Measurements from ENCODE around the gene KCNT2. TPM values are rescaled to one million over a fixed set of nuclear protein-coding genes. Genes with fewer than 3 reads are reported as not detected.

Gene KCNT2
- total and polyA plus RNA-seq, 9 of the 15 experiments (the other 6 are each of a cell fraction or from before 2014, with no cell fraction given), result 0.13 to 0.73 (median 0.28) TPM

- CTCF ChIA-PET (ENCODE audit: low intra/inter-chr PET ratio), result no interaction called here
- H3K79me2 ChIP-seq (ENCODE audit: control insufficient read depth, insufficient read depth, low read length), result no peaks in the 10 kb centered on the region
- peak overlapping the region; percentile 46 for H3K4me2 ChIP-seq (ENCODE audit: insufficient read depth, low read length)
- 0 out of 5 replicates have a peak, but pooled peaks cover 0 to 4% of the 10 kb centered on the region in 2 experiments for H3K4me1 ChIP-seq (replicated peaks in 1 of 2; ENCODE audit: control insufficient read depth in 2 of 2, insufficient read depth in 2 of 2, low read length in 2 of 2)
- no peaks in the 10 kb centered on the region for H3K9me1 ChIP-seq (ENCODE audit: control insufficient read depth, insufficient read depth, low read length)
- H3K27me3 ChIP-seq (ENCODE audit: control insufficient read depth in 2 of 2, insufficient read depth in 2 of 2, low read length in 2 of 2), result no peaks in the 10 kb centered on the region
- H2AFZ ChIP-seq (ENCODE audit: low read depth, low read length), result peak overlapping the region; percentile 80
- DNase-seq (ENCODE audit: extremely low read depth in 1 of 4, low spot score in 3 of 4) (peak in 1 of 4 experiments; percentile 34), ATAC-seq (peak; percentile 69), FAIRE-seq (no peak)
- H3K9me3 ChIP-seq (replicated peaks; ENCODE audit: control insufficient read depth, insufficient read depth, low read depth, low read length), result peaks cover 16% of the 10 kb centered on the region
- WGBS (ENCODE audit: insufficient coverage, low coverage, missing lambda C conversion rate), result 5% methylated on average over 3 of the region's 3 CpGs
- H3K9ac ChIP-seq (ENCODE audit: insufficient read depth in 1 of 2, low read depth in 2 of 2, low read length in 2 of 2), result peak overlapping the region in 1 of 2 experiments; percentile 59; a peak in 2 of 4 replicates
- POLR2A ChIA-PET, result interaction anchor here (0.7 kb wide), 1 partner anchor 14 kb away, joined by 3 read pairs; no protein-coding TSS in a partner anchor
- no peak overlapping the region for H3K4me3 ChIP-seq
- H3K36me3 ChIP-seq (ENCODE audit: control insufficient read depth, insufficient read depth, low read length), result no peaks in the 10 kb centered on the region
- no peaks in the 10 kb centered on the region for H4K20me1 ChIP-seq (replicated peaks; ENCODE audit: control insufficient read depth, insufficient read depth, low read length)
- H3K27ac ChIP-seq (ENCODE audit: extremely low read depth, low read depth, low read length), result peak overlapping the region; percentile 63
- in situ Hi-C loops (cut with MboI), result no loop called here
- BruUV-seq (replicated peaks), result no TSS peak
- intact Hi-C loops (cut with micrococcal nuclease), result no loop called here
- TF ChIP-seq ARHGAP35 (IDR thresholded peaks at IDR 0.05; ENCODE audit: partially characterized antibody) (no peak), ARID2 (IDR thresholded peaks at IDR 0.05) (no peak), JUND (IDR thresholded peaks at IDR 0.05; ENCODE audit: borderline replicate concordance, low read depth, low read length) (peak; percentile 28; the same call in 1 of the 2 replicates), JUND (tag; IDR thresholded peaks at IDR 0.05; ENCODE audit: borderline replicate concordance, low read depth, low read length) (no peak; the same call in 2 of the 3 replicates), BRD4 (IDR thresholded peaks at IDR 0.05) (no peak), RB1 (IDR thresholded peaks at IDR 0.05; ENCODE audit: low read depth) (no peak), RNF2 (IDR thresholded peaks at IDR 0.05) (no peak), HINFP (tag; conservative IDR thresholded peaks at IDR 0.05; ENCODE audit: low read depth) (no peak), BRF1 (IDR thresholded peaks at IDR 0.05; ENCODE audit: borderline replicate concordance, extremely low read depth, insufficient read length) (no peak), STAT5B (CRISPR knock-in tag; IDR thresholded peaks at IDR 0.05) (no peak), RFX1 (IDR thresholded peaks at IDR 0.05) (no peak), SMARCA5 (IDR thresholded peaks at IDR 0.05) (no peak), TCF3 (CRISPR knock-in tag; IDR thresholded peaks at IDR 0.05) (peak; percentile 57), ZBTB49 (CRISPR knock-in tag; IDR thresholded peaks at IDR 0.05; ENCODE audit: borderline replicate concordance) (no peak), RBM15 (IDR thresholded peaks at IDR 0.05; ENCODE audit: insufficient read depth, low read length) (no peak), ETV6 (IDR thresholded peaks at IDR 0.05; ENCODE audit: borderline replicate concordance in 1 of 2, low read depth in 2 of 2, low read length in 1 of 2) (no peak), ETV6 (CRISPR knock-in tag; IDR thresholded peaks at IDR 0.05; ENCODE audit: borderline replicate concordance) (no peak), NCOR1 (IDR thresholded peaks at IDR 0.05) (no peak)
Measured at GRCh38 chr1:196531737-196532524, 76.3 kb downstream of the KCNT2 start.
